ENCODE measurements around the gene LRP4. TPM values are rescaled to one million over a fixed set of nuclear protein-coding genes. Genes with fewer than 3 reads are reported as not detected.
A peak's percentile ranks its signal among the peaks of the same experiment; 100 is the strongest.

Gene LRP4
- total and polyA plus RNA-seq, 2 of the 4 experiments (the other 2 are of a cell fraction) = 4.1 to 5.8 TPM

- TF ChIP-seq MAFK (IDR thresholded peaks at IDR 0.05; ENCODE audit: low read depth, low read length) (peak; percentile 90), BHLHE40 (IDR thresholded peaks at IDR 0.05; ENCODE audit: low read depth, low read length) (no peak), CEBPB (IDR thresholded peaks at IDR 0.05; ENCODE audit: low read depth, low read length) (no peak), RFX5 (IDR thresholded peaks at IDR 0.05; ENCODE audit: low read depth, low read length) (no peak)
Observed at GRCh38 chr11:46936138-46937110, 18.1 kb upstream of the LRP4 start, which contains the start of gene CSTPP1 (continued).

GRCh38 chr11:46930089-46930488 lies 11.7 kb upstream of the LRP4 start:
- Histone ChIP-seq H3K4ac (ENCODE audit: low read depth, low read length) (no peak overlapping the region), H3K56ac (ENCODE audit: extremely low read depth, insufficient read depth, low read length) (no peak overlapping the region), H4K91ac (ENCODE audit: insufficient read depth, low read depth, low read length) (no peak overlapping the region), H3K9ac (ENCODE audit: low read depth, low read length) (no peak overlapping the region), H3K9me1 (ENCODE audit: insufficient read depth, low read length) (no peaks in the 10 kb centered on the region), H3K27ac (ENCODE audit: insufficient read depth, low read length) (no peak overlapping the region), H4K5ac (ENCODE audit: low read depth, low read length) (no peak overlapping the region), H3K79me1 (ENCODE audit: low read depth in 1 of 2, low read length in 2 of 2) (no peaks in the 10 kb centered on the region), H3K27me3 (ENCODE audit: control insufficient read depth, insufficient read depth, low read length) (no peaks in the 10 kb centered on the region), H2AK5ac (ENCODE audit: low read depth, low read length) (no peak overlapping the region), H3K36me3 (ENCODE audit: control insufficient read depth, insufficient read depth, low read length) (no peaks in the 10 kb centered on the region), H2AFZ (replicated peaks; ENCODE audit: low read length, poor library complexity) (no peak overlapping the region), H2AK9ac (replicated peaks; ENCODE audit: low read depth, low read length, poor library complexity) (no peak overlapping the region), H4K8ac (ENCODE audit: low read depth in 2 of 2, low read length in 2 of 2) (no peak overlapping the region), H3K4me2 (ENCODE audit: low read depth, low read length) (no peak overlapping the region), H3K4me3 (ENCODE audit: insufficient read depth, low read depth, low read length) (no peak overlapping the region), H3K4me1 (ENCODE audit: control insufficient read depth, insufficient read depth, low read length) (peaks cover 2% of the 10 kb centered on the region; the same call in 1 of the 2 replicates), H3K23ac (ENCODE audit: low read depth, low read length) (no peak overlapping the region), H2BK5ac (ENCODE audit: low read depth, low read length, poor library complexity, severe bottlenecking) (no peak overlapping the region), H4K20me1 (ENCODE audit: insufficient read depth, low read length) (no peaks in the 10 kb centered on the region), H2BK15ac (ENCODE audit: low read depth, low read length) (no peak overlapping the region), H3K9me3 (ENCODE audit: control insufficient read depth, insufficient read depth, low read length) (no peaks in the 10 kb centered on the region), H2BK120ac (ENCODE audit: low read depth, low read length) (no peak overlapping the region), H3K14ac (replicated peaks; ENCODE audit: low read depth, low read length) (no peak overlapping the region), H2BK20ac (ENCODE audit: low read depth, low read length) (no peak overlapping the region), H3K18ac (ENCODE audit: low read depth, low read length) (no peak overlapping the region)
- in situ Hi-C loops (cut with MboI; ENCODE audit: low sequenced_read_pairs) = no loop called here
- peak; percentile 59 for ATAC-seq (ENCODE audit: low read depth)
- POLR2A ChIA-PET (ENCODE audit: unreplicated experiment) = no interaction called here
- WGBS, 2 experiments (ENCODE audit: extremely low coverage in 2 of 2, insufficient read length in 1 of 2) = 50% methylated on average over 1 of the region's 1 CpG; no CpG with 5 or more reads in 1 of the 2 experiments
- peak; percentile 73 for DNase-seq
- no TSS peak for BruUV-seq (replicated peaks)
- dilution Hi-C loops (cut with HindIII; ENCODE audit: low sequenced_read_pairs, unreplicated experiment) = no loop called here
- intact Hi-C loops (cut with micrococcal nuclease) = no loop called here
- CTCF ChIA-PET = interaction anchor here (0.6 to 1.1 kb wide), 2 partner anchors 52 to 223 kb away, joined by 3 read pairs; no protein-coding TSS in a partner anchor
- no peak for TF ChIP-seq MXI1 (IDR thresholded peaks at IDR 0.05; ENCODE audit: borderline replicate concordance, low read depth, low read length)
- TF ChIP-seq CHD1 (IDR thresholded peaks at IDR 0.05; ENCODE audit: low read depth, low read length) = no peak
- TF ChIP-seq RFX5 (IDR thresholded peaks at IDR 0.05; ENCODE audit: low read depth, low read length) = no peak
- TF ChIP-seq CEBPB (IDR thresholded peaks at IDR 0.05; ENCODE audit: low read depth, low read length) = no peak
- no peak for TF ChIP-seq SMC3 (IDR thresholded peaks at IDR 0.05; ENCODE audit: low read depth, low read length)
- TF ChIP-seq RAD21 (IDR thresholded peaks at IDR 0.05; ENCODE audit: low read length) = 0 out of 2 replicates have a peak, but pooled peaks have one; percentile 5
- TF ChIP-seq POLR2A (IDR thresholded peaks at IDR 0.05; ENCODE audit: low read depth, low read length) = no peak
- TF ChIP-seq CTCF (conservative IDR thresholded peaks at IDR 0.05; ENCODE audit: low read depth, low read length) = no peak
- no peak for TF ChIP-seq BHLHE40 (IDR thresholded peaks at IDR 0.05; ENCODE audit: low read depth, low read length)
- TF ChIP-seq, protein P1, sequence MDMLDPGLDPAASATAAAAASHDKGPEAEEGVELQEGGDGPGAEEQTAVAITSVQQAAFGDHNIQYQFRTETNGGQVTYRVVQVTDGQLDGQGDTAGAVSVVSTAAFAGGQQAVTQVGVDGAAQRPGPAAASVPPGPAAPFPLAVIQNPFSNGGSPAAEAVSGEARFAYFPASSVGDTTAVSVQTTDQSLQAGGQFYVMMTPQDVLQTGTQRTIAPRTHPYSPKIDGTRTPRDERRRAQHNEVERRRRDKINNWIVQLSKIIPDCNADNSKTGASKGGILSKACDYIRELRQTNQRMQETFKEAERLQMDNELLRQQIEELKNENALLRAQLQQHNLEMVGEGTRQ (IDR thresholded peaks at IDR 0.05; ENCODE audit: low read depth, low read length) = no peak
- peak; percentile 55 for TF ChIP-seq FOS (IDR thresholded peaks at IDR 0.05; ENCODE audit: low read depth, low read length)
- no peak for TF ChIP-seq RCOR1 (IDR thresholded peaks at IDR 0.05; ENCODE audit: insufficient replicate concordance, low read length)
